Duodenal mucosa (tissue), 2 donors: ENCODE results near the gene NMT1.

Experiments used
- H3K27ac ChIP-seq: one replicate; pipeline ENCODE4 v1.7.0; 2013; ENCODE audit warnings: low read depth, low read length
- H3K27me3 ChIP-seq, 2 donors: one replicate each; pipeline ENCODE4 v1.7.0; 2013; ENCODE audit warnings: low read length in 2 of 2, control low read depth in 1 of 2; ENCODE audit not compliant: insufficient read depth in 2 of 2, control insufficient read depth in 1 of 2
- H3K36me3 ChIP-seq, 2 donors: one replicate each; pipeline ENCODE4 v1.7.0; 2013; ENCODE audit warnings: low read length in 2 of 2, control low read depth in 1 of 2; ENCODE audit not compliant: insufficient read depth in 2 of 2, control insufficient read depth in 1 of 2
- H3K4me1 ChIP-seq, 2 donors: one replicate each; pipeline ENCODE4 v1.7.0; 2013; ENCODE audit warnings: low read length in 2 of 2, control low read depth in 1 of 2; ENCODE audit not compliant: insufficient read depth in 2 of 2, control insufficient read depth in 1 of 2
- H3K4me3 ChIP-seq, 2 donors: one replicate each; pipeline ENCODE4 v1.7.0; 2013; ENCODE audit warnings: low read length in 2 of 2, low read depth in 1 of 2
- H3K9ac ChIP-seq, 2 donors: one replicate each; pipeline ENCODE4 v1.7.0; 2013; ENCODE audit warnings: low read length in 2 of 2, low read depth in 1 of 2
- H3K9me3 ChIP-seq, 2 donors: one replicate each; pipeline ENCODE4 v1.7.0; 2013; ENCODE audit warnings: low read length in 2 of 2, control low read depth in 1 of 2; ENCODE audit not compliant: control insufficient read depth in 1 of 2

Gene NMT1

GRCh38 chr17:45108595-45109521, 47.7 kb downstream of the NMT1 start:
- no peak overlapping the region for H3K27ac ChIP-seq
- no peaks in the 10 kb centered on the region for H3K27me3 ChIP-seq
- no peaks in the 10 kb centered on the region for H3K9me3 ChIP-seq
- no peak overlapping the region for H3K4me3 ChIP-seq
- H3K9ac ChIP-seq = no peak overlapping the region
- H3K36me3 ChIP-seq = peaks cover 26 to 50% of the 10 kb centered on the region in 2 donors
- no peaks in the 10 kb centered on the region for H3K4me1 ChIP-seq

- H3K4me3 ChIP-seq = no peak overlapping the region
- no peaks in the 10 kb centered on the region for H3K4me1 ChIP-seq
- H3K27me3 ChIP-seq = no peaks in the 10 kb centered on the region
- peaks cover 9 to 31% of the 10 kb centered on the region in 2 donors for H3K36me3 ChIP-seq
- no peak overlapping the region for H3K27ac ChIP-seq
- H3K9ac ChIP-seq = no peak overlapping the region
- no peaks in the 10 kb centered on the region for H3K9me3 ChIP-seq
These were observed 49.8 kb downstream of the NMT1 start for GRCh38 chr17:45110676-45111611.

GRCh38 chr17:45111850-45112249, 50.7 kb downstream of the NMT1 start:
- peaks cover 2 to 22% of the 10 kb centered on the region in 2 donors for H3K36me3 ChIP-seq
- H3K27me3 ChIP-seq = no peaks in the 10 kb centered on the region
- no peak overlapping the region for H3K9ac ChIP-seq
- H3K9me3 ChIP-seq = no peaks in the 10 kb centered on the region
- H3K27ac ChIP-seq = no peak overlapping the region
- no peak overlapping the region for H3K4me3 ChIP-seq
- H3K4me1 ChIP-seq = no peaks in the 10 kb centered on the region

- H3K27ac ChIP-seq = no peak overlapping the region
- H3K4me3 ChIP-seq = no peak overlapping the region
- H3K4me1 ChIP-seq = no peaks in the 10 kb centered on the region
- H3K27me3 ChIP-seq = no peaks in the 10 kb centered on the region
- peaks cover 0 to 12% of the 10 kb centered on the region in 2 donors for H3K36me3 ChIP-seq
- H3K9ac ChIP-seq = no peak overlapping the region
- no peaks in the 10 kb centered on the region for H3K9me3 ChIP-seq
These were observed 51.7 kb downstream of the NMT1 start for GRCh38 chr17:45112559-45113423.

GRCh38 chr17:45113424-45113754, 52.3 kb downstream of the NMT1 start:
- Histone ChIP-seq H3K4me3 (no peak overlapping the region), H3K4me1 (no peaks in the 10 kb centered on the region), H3K9ac (no peak overlapping the region), H3K9me3 (no peaks in the 10 kb centered on the region), H3K27me3 (no peaks in the 10 kb centered on the region), H3K27ac (no peak overlapping the region), H3K36me3 (peaks cover 0 to 6% of the 10 kb centered on the region in 2 donors)

GRCh38 chr17:45114117-45114932, 53.2 kb downstream of the NMT1 start:
- Histone ChIP-seq H3K27ac (no peak overlapping the region), H3K9ac (no peak overlapping the region), H3K4me1 (no peaks in the 10 kb centered on the region), H3K4me3 (no peak overlapping the region), H3K36me3 (no peaks in the 10 kb centered on the region), H3K27me3 (no peaks in the 10 kb centered on the region), H3K9me3 (no peaks in the 10 kb centered on the region)

GRCh38 chr17:45115015-45115625, 54.0 kb downstream of the NMT1 start:
- H3K36me3 ChIP-seq = no peaks in the 10 kb centered on the region
- no peaks in the 10 kb centered on the region for H3K27me3 ChIP-seq
- no peaks in the 10 kb centered on the region for H3K9me3 ChIP-seq
- H3K4me3 ChIP-seq = no peak overlapping the region
- no peak overlapping the region for H3K9ac ChIP-seq
- no peaks in the 10 kb centered on the region for H3K4me1 ChIP-seq
- no peak overlapping the region for H3K27ac ChIP-seq

GRCh38 chr17:45115871-45116270, 54.8 kb downstream of the NMT1 start:
- Histone ChIP-seq H3K36me3 (no peaks in the 10 kb centered on the region), H3K27ac (no peak overlapping the region), H3K9ac (no peak overlapping the region), H3K27me3 (no peaks in the 10 kb centered on the region), H3K4me3 (no peak overlapping the region), H3K4me1 (no peaks in the 10 kb centered on the region), H3K9me3 (no peaks in the 10 kb centered on the region)
